Naive B cell (primary cell): ENCODE results near the gene CKB. TPM values are rescaled to one million over a fixed set of nuclear protein-coding genes. Genes with fewer than 3 reads are reported as not detected.

Source experiments
- ATAC-seq, 2 donors: fragments of 150-1000 bp; cut with Tn5 transposase; 2 replicates each; pipeline ENCODE4 v1.10.0; 2021; ENCODE audit warnings: low read depth in 2 of 2, mild to moderate bottlenecking in 2 of 2, moderate library complexity in 2 of 2
- DNase-seq: peaks from one replicate; pipeline ENCODE4 v3.0.0; 2022
- H3K27ac Mint-ChIP-seq, 6 donors: one replicate each; pipeline ENCODE4 v1.8.0; 2020 to 2022; ENCODE audit warnings: mild to moderate bottlenecking in 6 of 6, mixed read lengths in 6 of 6, moderate library complexity in 5 of 6, inconsistent platforms in 2 of 6
- H3K27me3 Mint-ChIP-seq, 3 donors: one replicate each; pipeline ENCODE4 v1.8.0; 2021 to 2022; ENCODE audit warnings: mixed read lengths in 3 of 3, mild to moderate bottlenecking in 1 of 3
- H3K36me3 Mint-ChIP-seq, 2 donors: one replicate each; pipeline ENCODE4 v1.8.0; 2020 to 2022; ENCODE audit warnings: mixed read lengths in 2 of 2, inconsistent platforms in 1 of 2, mild to moderate bottlenecking in 1 of 2
- H3K4me1 Mint-ChIP-seq, 3 donors: one replicate each; pipeline ENCODE4 v1.8.0; 2020 to 2022; ENCODE audit warnings: mixed read lengths in 3 of 3, inconsistent platforms in 1 of 3, mild to moderate bottlenecking in 1 of 3, moderate library complexity in 1 of 3
- H3K4me3 Mint-ChIP-seq, 8 donors: one replicate each; pipeline ENCODE4 v1.8.0; 2020 to 2022; ENCODE audit warnings: mild to moderate bottlenecking in 8 of 8, mixed read lengths in 8 of 8, moderate library complexity in 8 of 8, inconsistent platforms in 2 of 8
- H3K9me3 Mint-ChIP-seq, 7 donors: one replicate each; pipeline ENCODE4 v1.8.0; 2020 to 2022; ENCODE audit warnings: mixed read lengths in 7 of 7, mild to moderate bottlenecking in 5 of 7, inconsistent platforms in 2 of 7, moderate library complexity in 1 of 7
- polyA plus RNA-seq, 6 donors: library from polyadenylated mRNA; unstranded; fragments of 300-500 nt; fragmentation: Illumina TruSeq; gene quantifications; one replicate each; pipeline ENCODE4 v1.2.3, GENCODE V29; 2021; ENCODE audit warnings: low read depth in 6 of 6

Gene CKB
- polyA plus RNA-seq, 6 donors from 2014 or later, result 0.80 to 1.00 TPM; not detected in 4

GRCh38 chr14:103483600-103483999 lies 39.0 kb downstream of the CKB start:
- H3K27ac Mint-ChIP-seq, result peak overlapping the region in 1 of 6 donors; percentile 73
- H3K9me3 Mint-ChIP-seq, result no peaks in the 10 kb centered on the region
- ATAC-seq, result no peak
- H3K4me3 Mint-ChIP-seq, result no peak overlapping the region
- peaks cover 12 to 21% (median 14%) of the 10 kb centered on the region in 3 donors for H3K4me1 Mint-ChIP-seq
- H3K27me3 Mint-ChIP-seq, result no peaks in the 10 kb centered on the region
- peaks cover 7 to 12% of the 10 kb centered on the region in 2 donors for H3K36me3 Mint-ChIP-seq
- DNase-seq, result no peak

GRCh38 chr14:103480595-103480994 lies 42.0 kb downstream of the CKB start:
- peak overlapping the region; percentile 0 to 78 (median 48) for H3K4me3 Mint-ChIP-seq
- DNase-seq, result peak; percentile 71

DNA sequence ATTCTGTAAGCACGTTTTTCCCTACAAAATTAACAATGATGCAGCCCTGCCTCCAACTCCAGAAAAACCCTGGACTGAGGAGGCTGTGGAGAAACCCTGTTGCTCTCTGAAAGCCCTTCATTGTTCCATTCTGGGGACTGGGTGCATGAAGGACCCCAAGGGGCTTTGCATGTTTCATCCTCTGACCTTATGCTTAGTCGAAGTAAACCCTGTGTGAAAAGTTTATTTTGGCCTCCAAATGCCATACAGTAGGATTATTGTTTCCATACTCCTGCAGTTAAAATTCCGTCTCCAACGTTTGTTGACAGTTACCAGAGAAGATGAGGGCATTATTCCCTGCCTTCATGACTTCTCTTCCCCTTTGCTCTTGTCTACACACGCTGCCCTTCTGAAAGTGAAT lies 46.0 kb downstream of the CKB start:
- no peak overlapping the region for H3K4me3 Mint-ChIP-seq
- no peaks in the 10 kb centered on the region for H3K9me3 Mint-ChIP-seq
- no peak for DNase-seq
- H3K27ac Mint-ChIP-seq, result peak overlapping the region in 2 of 6 donors; percentile 54 to 69
- peaks cover 12 to 18% (median 13%) of the 10 kb centered on the region in 3 donors for H3K4me1 Mint-ChIP-seq
- H3K36me3 Mint-ChIP-seq, result peaks cover 21 to 23% of the 10 kb centered on the region in 2 donors
- no peaks in the 10 kb centered on the region for H3K27me3 Mint-ChIP-seq
- ATAC-seq, result no peak

More at GRCh38 chr14:103480595-103480994, 42.0 kb downstream of the CKB start:
- no peaks in the 10 kb centered on the region for H3K27me3 Mint-ChIP-seq
- peak overlapping the region; percentile 30 to 80 (median 58) for H3K27ac Mint-ChIP-seq
- peak; percentile 98 for ATAC-seq
- H3K9me3 Mint-ChIP-seq, result no peaks in the 10 kb centered on the region
- peaks cover 12 to 21% (median 14%) of the 10 kb centered on the region in 3 donors for H3K4me1 Mint-ChIP-seq
- peaks cover 18 to 21% of the 10 kb centered on the region in 2 donors for H3K36me3 Mint-ChIP-seq

GRCh38 chr14:103476065-103476464 lies 46.6 kb downstream of the CKB start:
- peaks cover 18 to 21% of the 10 kb centered on the region in 2 donors for H3K36me3 Mint-ChIP-seq
- ATAC-seq, result no peak
- no peaks in the 10 kb centered on the region for H3K27me3 Mint-ChIP-seq
- H3K4me3 Mint-ChIP-seq, result no peak overlapping the region
- peaks cover 7 to 13% (median 7%) of the 10 kb centered on the region in 3 donors for H3K4me1 Mint-ChIP-seq
- DNase-seq, result no peak
- no peaks in the 10 kb centered on the region for H3K9me3 Mint-ChIP-seq
- no peak overlapping the region for H3K27ac Mint-ChIP-seq

DNA sequence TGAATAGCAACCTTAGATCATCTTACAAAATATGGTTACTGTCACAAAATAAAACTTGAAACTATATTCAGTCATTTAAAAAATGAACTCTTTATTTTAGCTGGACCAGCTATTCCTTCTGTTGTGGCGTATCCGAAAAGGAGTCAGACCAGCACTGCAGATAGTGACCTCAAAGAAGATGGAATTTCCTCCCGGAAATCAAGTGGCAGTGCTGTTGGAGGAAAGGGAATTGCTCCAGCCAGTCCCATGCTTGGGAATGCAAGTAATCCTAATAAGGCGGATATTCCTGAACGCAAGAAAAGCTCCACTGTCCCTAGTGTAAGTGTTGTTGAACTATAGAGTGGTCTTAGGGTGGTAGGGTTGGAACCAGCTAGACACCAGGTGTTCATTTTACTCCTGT lies 47.7 kb downstream of the CKB start:
- no peak overlapping the region for H3K4me3 Mint-ChIP-seq
- peaks cover 22 to 29% of the 10 kb centered on the region in 2 donors for H3K36me3 Mint-ChIP-seq
- no peak for DNase-seq
- peak overlapping the region in 1 of 6 donors; percentile 20 for H3K27ac Mint-ChIP-seq
- H3K9me3 Mint-ChIP-seq, result no peaks in the 10 kb centered on the region
- peaks cover 0 to 4% (median 2%) of the 10 kb centered on the region in 3 donors for H3K4me1 Mint-ChIP-seq
- ATAC-seq, result no peak
- H3K27me3 Mint-ChIP-seq, result no peaks in the 10 kb centered on the region

DNA sequence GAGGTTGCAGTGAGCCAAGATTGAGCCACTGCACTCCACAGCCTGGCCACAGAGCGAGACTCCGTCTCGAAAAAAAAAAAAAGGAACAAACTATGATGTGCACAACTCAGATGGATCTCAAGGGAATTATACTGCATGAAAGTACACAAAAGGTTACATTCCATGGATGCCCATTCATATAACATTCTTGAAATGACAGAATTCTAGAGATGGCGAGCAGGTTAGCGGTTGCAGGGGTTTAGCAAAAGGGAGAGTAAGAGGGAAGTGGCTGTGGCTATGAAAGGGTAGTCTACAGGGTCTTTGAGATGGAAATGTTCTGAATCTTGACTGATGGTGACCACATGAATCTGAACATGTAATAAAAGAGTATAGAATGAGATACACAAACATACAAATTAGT lies 49.7 kb downstream of the CKB start:
- ATAC-seq (no peak), DNase-seq (no peak)
- Mint-ChIP-seq H3K9me3 (no peaks in the 10 kb centered on the region), H3K27me3 (no peaks in the 10 kb centered on the region), H3K4me1 (peaks cover 0 to 4% (median 0%) of the 10 kb centered on the region in 3 donors), H3K4me3 (no peak overlapping the region), H3K36me3 (peaks cover 22 to 29% of the 10 kb centered on the region in 2 donors), H3K27ac (peak overlapping the region in 2 of 6 donors; percentile 66 to 69)

Other genes starting within 250 kb of the CKB start
- 100 to 1,000 TPM; 419 to 531 (median 455) TPM for gene EIF5, start 188.6 kb downstream of the CKB start, polyA plus RNA-seq
- 10 to 100 TPM; 31.4 to 61.4 (median 34.6) TPM for gene MARK3, start 137.4 kb downstream of the CKB start, polyA plus RNA-seq
- 10 to 100 TPM in 1 of 6 donors, 1 to 10 TPM in 5; 6.2 to 13.9 (median 8.3) TPM for gene TRMT61A, start 6.4 kb upstream of the CKB start, polyA plus RNA-seq
- 10 to 100 TPM; 11.0 to 55.5 (median 41.9) TPM for gene BAG5, start 39.8 kb upstream of the CKB start, polyA plus RNA-seq
- 10 to 100 TPM; 47.5 to 70.7 (median 57.8) TPM for gene COA8, start 40.1 kb upstream of the CKB start, polyA plus RNA-seq
- gene KLC1, start 106.4 kb upstream of the CKB start, polyA plus RNA-seq, result 10 to 100 TPM; 25.9 to 90.4 (median 56.2) TPM
- gene XRCC3, start 192.6 kb upstream of the CKB start, polyA plus RNA-seq, result 1 to 10 TPM; 2.9 to 7.5 (median 5.7) TPM
- 10 to 100 TPM in 1 of 6 donors, 1 to 10 TPM in 5; 4.8 to 10.5 (median 6.7) TPM for gene ZFYVE21, start 193.0 kb upstream of the CKB start, polyA plus RNA-seq